NB4 (cell line): ENCODE results near the gene GRID1.

Source experiments
- DNase-seq: peaks from one replicate; pipeline ENCODE4 v3.0.0; 2010; ENCODE audit warnings: low read depth
- H3K4me3 ChIP-seq: one replicate; pipeline ENCODE4 v1.5.1; 2011; ENCODE audit warnings: mild to moderate bottlenecking, low read depth, low read length, moderate library complexity
- CTCF ChIP-seq: IDR thresholded peaks from one replicate; pipeline ENCODE4 v1.5.1; 2012; ENCODE audit warnings: low read depth, low read length
- MAX ChIP-seq: IDR thresholded peaks from 2 replicates; pipeline ENCODE4 v1.6.1; 2011; ENCODE audit warnings: low read depth, low read length
- MYC ChIP-seq: IDR thresholded peaks from 2 replicates; pipeline ENCODE4 v1.6.1; 2011; ENCODE audit warnings: low read depth, low read length
- POLR2A ChIP-seq: IDR thresholded peaks from 2 replicates; pipeline ENCODE4 v1.6.1; 2011; ENCODE audit warnings: mild to moderate bottlenecking; ENCODE audit not compliant: insufficient read length; ENCODE audit errors: extremely low read depth

Gene GRID1

GRCh38 chr10:86213148-86213547 lies 153.4 kb downstream of the GRID1 start:
- H3K4me3 ChIP-seq = no peak overlapping the region
- DNase-seq = no peak
- TF ChIP-seq MAX (no peak), MYC (no peak), POLR2A (no peak), CTCF (no peak)

GRCh38 chr10:86212391-86212700 lies 154.2 kb downstream of the GRID1 start:
- no peak for DNase-seq
- TF ChIP-seq MYC (no peak), CTCF (no peak), MAX (no peak), POLR2A (no peak)
- no peak overlapping the region for H3K4me3 ChIP-seq

GRCh38 chr10:86211691-86212390 lies 154.8 kb downstream of the GRID1 start:
- TF ChIP-seq POLR2A (no peak), CTCF (no peak), MYC (no peak), MAX (no peak)
- DNase-seq = no peak
- no peak overlapping the region for H3K4me3 ChIP-seq

GRCh38 chr10:86210416-86210815 lies 156.2 kb downstream of the GRID1 start:
- TF ChIP-seq CTCF (no peak), MYC (no peak), POLR2A (no peak), MAX (no peak)
- no peak overlapping the region for H3K4me3 ChIP-seq
- DNase-seq = no peak

- TF ChIP-seq MYC (no peak), POLR2A (no peak), MAX (no peak), CTCF (no peak)
- no peak overlapping the region for H3K4me3 ChIP-seq
- no peak for DNase-seq
Observed at GRCh38 chr10:86209726-86210125, 156.9 kb downstream of the GRID1 start.

- H3K4me3 ChIP-seq = no peak overlapping the region
- no peak for TF ChIP-seq CTCF
- no peak for TF ChIP-seq MYC
- no peak for TF ChIP-seq POLR2A
- TF ChIP-seq MAX = no peak
- DNase-seq = no peak
Observed at GRCh38 chr10:86207226-86207625, 159.4 kb downstream of the GRID1 start.
